Measurements from ENCODE around the gene WDR55.
"Not testable (repeated sequence)": the region's sequence is repeated elsewhere in the genome, so short reads cannot be mapped to it uniquely, and the experiment has no call there.

WDR55 gene

DNA sequence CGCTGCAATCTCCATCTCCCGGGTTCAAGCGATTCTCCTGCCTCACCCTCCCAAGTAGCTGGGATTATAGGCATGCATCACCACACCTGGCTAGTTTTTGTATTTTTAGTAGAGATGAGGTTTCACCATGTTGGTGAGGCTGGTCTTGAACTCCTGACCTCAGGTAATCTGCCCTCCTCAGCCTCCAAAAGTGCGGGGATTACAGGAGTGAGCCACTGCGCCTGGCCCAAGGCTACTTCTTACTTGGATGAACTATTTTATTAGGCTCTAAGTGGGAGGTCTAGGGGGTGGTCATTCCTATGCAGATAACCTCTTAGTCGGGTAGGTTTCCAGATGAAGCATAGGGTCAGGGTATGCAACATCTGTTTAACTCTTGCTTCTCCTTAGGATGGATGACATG lies 4.3 kb upstream of the WDR55 start:
- DNase-seq, result not testable (repeated sequence)

DNA sequence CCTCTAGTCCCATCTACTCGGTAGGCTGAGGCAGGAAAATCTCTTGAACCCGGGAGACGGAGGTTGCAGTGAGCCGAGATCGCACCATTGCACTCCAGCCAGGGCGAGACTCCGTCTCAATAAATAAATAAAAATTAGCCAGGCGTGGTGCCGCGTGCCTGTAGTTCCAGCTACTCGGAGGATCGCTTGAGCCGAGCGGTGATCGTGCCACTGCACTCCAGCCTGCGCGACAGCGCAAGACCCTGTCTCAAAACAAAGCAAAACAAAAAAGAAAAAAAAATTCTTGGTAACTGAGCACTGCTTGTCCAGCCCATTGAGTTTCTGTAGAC lies 710 bp upstream of the WDR55 start:
- no peak for DNase-seq

DNA sequence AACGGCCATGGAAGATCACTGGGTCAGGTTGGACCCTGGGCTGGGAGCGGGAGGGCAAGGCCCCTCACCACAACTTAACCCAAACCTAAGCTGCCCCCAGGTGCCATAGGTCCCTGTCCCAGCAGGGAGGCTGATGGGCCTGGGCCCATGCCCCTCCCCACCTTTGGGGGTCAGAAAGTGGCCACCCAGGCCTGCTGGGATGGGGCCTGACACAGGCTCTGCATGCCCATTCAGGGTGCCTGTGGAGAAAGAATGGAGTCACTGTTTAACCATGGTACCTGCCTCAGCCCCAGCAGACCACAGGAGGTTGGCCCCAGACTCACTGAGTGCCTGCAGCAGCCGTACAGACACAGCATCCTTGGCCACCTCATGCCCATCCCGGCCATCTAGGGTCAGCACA lies 6.3 kb downstream of the WDR55 start:
- not testable (repeated sequence) for DNase-seq

GRCh38 chr5:140671472-140672125 lies 6.9 kb downstream of the WDR55 start:
- no peak for DNase-seq

- DNase-seq, result peak; percentile 57
Measured at GRCh38 chr5:140672455-140673186, 7.9 kb downstream of the WDR55 start.

DNA sequence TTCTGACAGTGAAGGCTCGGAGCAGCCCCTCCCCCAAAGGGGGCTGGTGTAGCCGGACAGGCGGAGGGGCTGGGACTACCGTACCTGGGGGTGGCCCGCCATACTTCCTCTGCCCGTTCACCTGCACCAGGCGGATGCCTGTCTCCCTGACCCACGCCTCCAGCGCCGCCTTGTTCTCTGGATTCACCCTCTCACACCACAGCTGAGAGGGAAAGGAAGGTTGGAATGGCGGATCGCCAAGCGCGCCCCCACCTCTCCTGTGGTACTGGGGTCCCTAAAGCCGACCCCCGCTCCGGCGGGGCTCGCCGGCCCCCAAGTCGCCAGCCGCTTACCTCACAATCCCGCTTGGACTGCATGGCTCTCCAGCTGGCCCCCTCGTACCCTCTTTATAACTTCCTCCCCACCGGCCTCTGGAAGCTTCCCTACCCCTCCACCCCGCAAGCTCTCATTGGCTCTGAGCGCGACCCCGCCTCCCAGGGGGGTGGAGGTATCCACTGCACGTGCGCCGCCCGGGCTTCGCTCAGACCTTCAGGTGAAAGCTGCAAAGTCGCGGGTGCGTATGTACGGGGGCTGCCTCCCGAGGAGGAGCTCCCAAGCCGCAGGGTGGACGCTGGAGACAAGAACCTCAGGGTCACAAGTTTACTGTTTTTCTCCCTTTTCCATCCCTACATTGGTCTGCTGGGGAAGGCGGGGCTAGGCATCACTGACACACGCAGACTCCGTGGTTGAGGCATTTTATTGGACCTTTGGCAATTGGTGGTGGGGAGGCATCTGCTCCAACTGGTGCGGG lies 8.7 kb downstream of the WDR55 start, which contains the start of gene DND1:
TSS of gene DND1 (minus strand) at position 390 of the 790 bp plus-strand sequence. CDS start at position 356, 34 bp downstream.
- DNase-seq, result no peak

DNA sequence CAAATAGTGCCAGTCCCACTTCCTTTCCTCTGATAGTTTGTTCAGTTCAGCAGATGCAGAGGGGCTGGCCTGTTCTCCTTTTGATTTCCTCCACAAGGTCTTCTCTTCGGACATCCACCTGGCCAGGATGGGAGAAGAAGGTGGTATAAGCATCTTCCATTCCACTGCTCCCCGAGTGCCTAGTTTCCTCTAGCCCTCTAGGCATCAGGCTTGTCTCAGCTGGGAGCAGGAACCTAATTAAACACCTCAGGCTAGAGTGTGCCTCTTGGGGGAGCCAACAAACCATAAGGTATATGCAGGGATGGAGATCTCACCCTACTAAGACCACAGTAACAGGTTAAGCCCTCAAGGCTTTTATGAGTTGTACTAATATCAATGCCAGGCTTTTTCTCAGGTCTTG lies 9.5 kb downstream of the WDR55 start:
- DNase-seq, result no peak

DNA sequence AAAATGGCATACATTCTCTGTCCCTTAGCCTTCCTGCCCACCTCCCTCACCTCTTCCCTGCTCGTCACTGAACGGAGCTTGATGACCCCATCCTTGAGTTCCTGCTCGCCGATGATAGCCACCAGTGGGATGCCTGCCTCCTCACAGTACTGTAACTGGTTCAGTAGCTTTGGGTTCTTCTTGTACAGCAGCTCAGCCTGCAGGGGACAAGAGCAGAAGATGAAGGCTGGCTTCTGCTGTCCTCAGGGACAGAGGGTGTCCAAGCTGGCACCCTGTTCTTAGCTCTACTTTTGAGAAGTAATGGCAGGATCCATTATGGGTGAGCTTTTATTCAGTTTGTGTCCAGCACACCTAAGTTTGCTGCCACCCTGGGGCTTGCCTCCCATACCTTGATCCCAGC lies 9.9 kb downstream of the WDR55 start:
- DNase-seq, result no peak

DNA sequence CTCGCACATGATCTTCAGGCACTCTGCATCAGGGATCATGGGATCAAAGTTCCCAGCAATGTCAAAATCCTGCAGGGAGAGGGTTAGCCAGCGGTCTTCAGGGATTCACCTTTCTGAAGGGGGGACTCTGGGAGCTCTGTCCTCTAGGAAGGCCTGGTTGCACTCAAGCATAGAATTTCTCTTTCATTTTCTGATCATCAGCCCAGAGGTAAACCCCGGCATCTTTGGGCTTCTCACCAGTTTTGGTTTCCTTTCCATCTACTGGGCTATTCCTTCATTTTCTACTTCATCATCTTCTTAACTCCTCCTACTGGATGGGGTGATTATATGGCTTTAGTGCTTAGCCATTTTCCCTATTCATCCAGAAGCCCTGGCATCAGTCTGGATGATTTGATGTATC lies 13.2 kb downstream of the WDR55 start:
- no peak for DNase-seq

- peak; percentile 94 for DNase-seq
Measured at GRCh38 chr5:140678993-140679392, 14.3 kb downstream of the WDR55 start.

GRCh38 chr5:140690376-140690932 lies 25.8 kb downstream of the WDR55 start:
- no peak for DNase-seq

DNA sequence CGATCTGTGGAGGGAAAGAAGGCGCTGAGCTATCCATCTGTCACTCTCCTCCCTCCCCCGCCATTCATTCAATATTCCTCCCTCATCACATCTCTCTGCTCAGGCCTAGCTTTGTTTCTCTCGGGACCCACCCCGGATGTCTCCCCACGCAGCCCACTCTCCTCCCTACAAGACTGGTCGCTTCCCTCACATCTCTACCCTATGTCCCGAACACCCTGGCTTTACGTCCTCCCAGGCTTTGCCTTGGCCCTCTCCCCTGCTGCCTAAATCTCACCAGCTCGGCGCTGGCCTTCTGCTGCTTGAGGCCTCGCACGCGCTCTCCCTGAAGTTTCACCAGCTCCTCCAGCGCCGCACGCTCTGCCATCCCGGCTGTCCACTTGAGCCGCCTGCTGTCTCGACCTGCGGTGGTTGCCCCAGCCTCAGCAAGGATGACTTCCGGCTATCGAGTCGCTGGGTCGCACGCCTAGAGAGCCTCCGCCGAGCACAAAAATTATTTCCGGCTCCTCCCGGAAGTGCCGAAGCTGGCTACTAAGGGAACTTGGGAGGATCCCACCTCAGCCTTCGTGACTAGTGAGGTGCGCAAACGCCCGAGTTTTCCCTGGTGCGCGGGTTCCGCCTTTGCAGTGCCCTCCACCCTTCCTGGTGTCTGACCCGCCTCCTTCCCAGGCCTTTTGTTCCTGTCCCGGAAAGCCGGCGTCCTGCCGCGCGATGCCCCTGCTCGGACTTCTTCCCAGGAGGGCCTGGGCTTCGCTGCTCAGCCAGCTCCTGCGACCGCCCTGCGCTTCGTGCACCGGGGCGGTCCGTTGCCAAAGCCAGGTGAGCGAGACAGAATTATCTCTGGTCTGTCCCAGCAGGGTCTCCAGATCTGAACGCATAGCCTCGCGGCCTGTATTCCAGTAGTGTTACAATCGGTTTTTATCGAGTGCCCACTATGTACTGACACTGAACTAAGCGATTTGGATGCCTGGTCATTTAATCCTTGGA lies 26.5 kb downstream of the WDR55 start, which contains the start of the genes HARS1 and HARS2:
TSS of gene HARS1 (minus strand) at position 430 of the 984 bp plus-strand sequence. CDS start at position 364, 66 bp downstream.
TSS of gene HARS2 (plus strand) at position 515 of the 984 bp plus-strand sequence. CDS start at position 709, 194 bp downstream.
- peak; percentile 98 for DNase-seq

DNA sequence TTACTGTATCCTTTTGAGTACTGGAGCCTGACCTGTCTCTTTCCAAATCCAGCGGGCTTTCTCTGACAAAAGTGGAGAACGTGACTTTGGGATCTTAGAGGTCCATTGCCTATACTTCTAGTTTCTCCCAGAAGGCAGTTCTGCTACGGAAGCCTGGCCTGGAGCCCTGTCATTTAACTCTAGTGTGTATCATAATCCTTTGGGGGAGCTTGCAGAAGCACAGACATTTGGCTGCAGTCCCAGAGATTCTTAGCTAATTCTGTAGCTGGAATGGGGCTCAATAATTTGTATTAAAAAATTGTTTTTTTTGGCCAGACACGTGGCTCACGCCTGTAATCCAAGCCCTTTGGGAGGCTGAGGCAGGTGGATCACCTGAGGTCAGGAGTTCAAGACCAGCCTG lies 29.6 kb downstream of the WDR55 start:
- no peak for DNase-seq

DNA sequence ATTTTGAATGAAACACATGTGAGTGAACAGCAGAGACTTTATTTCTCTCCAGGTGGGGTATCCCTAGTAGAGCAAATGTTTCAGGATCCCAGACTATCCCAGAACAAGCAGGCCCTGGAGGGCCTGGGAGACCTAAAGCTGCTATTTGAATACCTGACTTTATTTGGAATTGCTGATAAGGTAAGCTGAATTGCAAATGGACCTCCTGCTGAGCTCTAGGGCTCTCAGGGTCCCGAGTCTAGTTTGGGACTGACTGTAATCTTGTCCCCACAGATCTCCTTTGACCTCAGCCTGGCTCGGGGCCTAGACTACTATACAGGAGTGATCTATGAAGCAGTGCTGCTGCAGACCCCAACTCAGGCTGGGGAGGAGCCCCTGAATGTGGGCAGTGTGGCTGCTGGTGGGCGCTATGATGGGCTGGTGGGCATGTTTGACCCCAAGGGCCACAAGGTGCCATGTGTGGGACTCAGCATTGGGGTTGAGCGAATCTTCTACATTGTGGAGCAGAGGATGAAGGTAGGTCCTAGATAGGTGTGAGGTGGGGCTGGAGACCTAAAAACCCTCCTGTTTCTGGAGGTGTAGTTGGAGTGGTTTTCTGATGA lies 32.3 kb downstream of the WDR55 start:
- no peak for DNase-seq

GRCh38 chr5:140700177-140701144 lies 35.8 kb downstream of the WDR55 start, which contains the start of gene ZMAT2:
Gene ZMAT2 (plus strand): TSS chr5:140700447. CDS start chr5:140700461, 14 bp downstream.
- DNase-seq, result peak; percentile 99

- no peak for DNase-seq
Measured at GRCh38 chr5:140707812-140708211, 43.1 kb downstream of the WDR55 start.

DNA sequence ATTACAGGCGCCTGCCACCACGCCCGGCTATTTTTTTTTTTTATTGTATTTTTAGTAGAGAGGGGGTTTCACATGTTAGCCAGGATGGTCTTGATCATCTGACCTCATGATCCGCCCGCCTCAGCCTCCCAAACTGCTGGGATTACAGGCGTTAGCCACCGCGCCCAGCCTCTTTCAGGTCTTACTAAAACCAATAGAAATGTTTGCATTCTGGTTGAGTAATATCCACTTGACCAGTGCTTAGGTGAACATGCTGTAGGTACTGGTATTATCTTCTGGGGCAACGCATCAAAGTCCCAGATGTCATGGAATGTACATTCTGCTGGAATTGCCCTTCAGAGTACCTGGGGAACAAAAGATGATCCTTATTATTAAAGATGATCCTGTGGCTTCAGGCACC lies 44.1 kb downstream of the WDR55 start:
- DNase-seq, result not testable (repeated sequence)

DNA sequence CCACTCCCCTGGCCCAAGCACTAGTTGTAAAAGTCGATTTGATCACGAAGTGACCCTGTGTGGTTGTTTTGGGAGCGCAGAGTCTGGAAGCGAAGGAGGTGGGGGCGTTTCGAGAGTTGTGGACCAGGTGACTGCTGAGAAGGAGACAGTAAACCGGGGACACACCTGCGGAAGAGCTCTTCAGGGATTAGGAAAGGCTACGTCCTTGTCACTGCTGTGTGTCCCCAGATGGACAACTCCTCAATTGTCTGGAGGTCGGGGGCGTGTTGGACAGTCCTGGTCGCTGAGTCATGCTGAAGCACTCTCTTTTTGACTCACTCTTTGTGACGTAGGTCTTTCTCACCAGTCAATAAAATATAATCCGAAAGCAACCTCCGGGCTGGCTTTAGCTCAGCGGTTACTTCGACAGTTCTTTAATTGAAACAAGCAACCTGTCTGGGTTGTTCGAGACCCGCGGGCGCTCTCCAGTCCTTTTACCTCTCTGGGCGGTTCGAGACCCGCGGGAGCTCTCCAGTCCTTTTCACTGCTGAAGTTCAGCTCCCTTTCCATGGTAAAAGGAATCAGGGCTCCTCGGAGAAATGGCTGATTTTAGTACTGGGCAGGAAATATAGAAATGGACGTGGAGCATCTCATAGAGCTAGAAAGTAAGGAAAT lies 46.3 kb downstream of the WDR55 start:
- peak; percentile 98 for DNase-seq

- DNase-seq, result no peak
Measured at GRCh38 chr5:140711794-140712193, 47.1 kb downstream of the WDR55 start.
